Measurements from ENCODE around the gene TMA7.
A peak's percentile ranks its signal among the peaks of the same experiment; 100 is the strongest.

TMA7 gene

DNA sequence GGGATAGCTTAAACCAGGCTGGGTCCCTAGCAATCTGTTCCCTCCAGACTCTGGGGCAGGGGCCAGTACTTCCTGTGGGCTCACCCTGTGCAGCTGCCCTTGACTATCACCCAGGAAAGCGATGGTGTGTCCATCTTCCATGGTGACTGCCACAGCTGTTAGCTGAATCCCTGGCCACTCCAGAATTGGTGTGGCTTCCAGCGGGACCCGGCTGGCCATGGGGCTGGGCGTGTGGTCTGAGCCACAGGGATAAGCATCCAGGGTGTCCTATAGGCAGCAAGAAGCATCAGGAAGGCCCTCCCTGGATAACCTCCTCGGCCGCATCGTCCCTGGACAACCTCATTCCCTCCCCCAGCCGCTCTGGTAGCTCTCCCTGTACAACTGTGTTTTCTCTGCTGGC, 17.4 kb upstream of the TMA7 start:
- no peak for DNase-seq (ENCODE audit: low read depth in 2 of 2)

DNA sequence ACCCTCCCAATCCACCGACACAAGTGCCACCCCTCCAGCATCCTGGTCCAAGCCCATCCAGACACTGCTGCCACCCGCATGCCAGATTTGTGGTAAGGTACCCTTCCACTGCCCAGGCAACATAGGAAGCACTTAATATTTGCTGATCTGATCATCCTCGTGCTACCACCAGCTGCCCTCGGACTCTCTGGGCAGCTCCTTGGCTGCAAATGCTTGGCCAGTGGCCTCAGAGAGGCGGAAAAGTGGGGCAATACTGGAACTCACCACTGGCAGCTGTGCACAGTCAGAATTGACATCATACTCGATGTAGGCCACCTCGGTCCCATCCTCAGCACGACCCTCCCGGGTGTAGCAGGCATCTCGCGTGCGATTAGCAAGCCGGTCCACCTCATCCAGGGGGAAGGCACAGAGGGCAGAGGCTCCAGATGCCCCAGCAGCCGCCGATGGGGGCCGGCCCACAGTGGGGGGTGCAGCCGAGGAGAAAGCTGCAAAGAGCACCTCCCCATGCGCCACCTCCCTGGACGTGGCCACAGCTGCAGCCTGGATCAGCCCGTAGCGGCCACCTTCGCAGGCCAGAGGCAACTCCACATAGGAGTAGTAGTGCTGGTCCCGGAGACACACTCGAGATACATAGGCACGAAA, 16.7 kb upstream of the TMA7 start:
- DNase-seq (ENCODE audit: low read depth in 2 of 2): no peak

DNA sequence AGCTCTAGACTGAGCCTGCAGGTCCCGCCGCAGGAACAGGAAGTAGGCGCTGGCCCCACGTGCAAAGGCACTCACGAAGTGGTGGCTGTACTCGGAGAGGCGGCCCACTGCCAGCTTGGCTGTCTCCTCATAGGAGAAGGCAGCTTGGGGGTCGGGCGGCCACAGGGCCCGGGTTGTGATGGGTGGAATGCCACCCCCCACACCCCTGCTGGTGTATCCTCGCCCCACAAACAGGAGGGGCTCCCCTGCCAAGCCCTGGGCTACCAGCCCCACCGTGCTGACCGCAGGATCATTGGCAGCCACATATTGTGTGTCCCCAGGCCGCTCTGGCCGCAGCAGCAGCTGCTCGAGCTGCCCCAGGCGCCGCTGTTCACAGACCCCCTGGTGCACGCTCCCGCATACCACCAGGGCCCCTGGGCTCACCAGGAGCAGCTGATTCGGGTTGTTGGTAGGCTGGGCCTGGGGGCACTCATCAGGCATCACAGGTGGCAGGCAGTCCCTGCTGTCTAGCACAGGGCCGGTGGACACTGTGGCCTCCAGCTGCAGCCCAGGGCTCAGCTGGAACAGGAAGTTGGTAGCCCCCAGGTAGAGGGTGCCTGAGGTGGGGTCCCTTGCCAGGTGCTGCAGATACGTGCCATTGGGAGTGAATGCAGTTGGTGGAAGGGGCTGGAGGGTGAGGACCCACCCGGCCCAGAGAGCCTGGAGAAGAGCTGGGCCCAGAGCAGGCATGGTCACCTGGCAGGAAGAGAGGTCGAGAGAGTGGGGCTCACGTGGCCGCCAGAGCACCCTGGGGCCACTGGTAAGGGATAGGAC, 16.0 kb upstream of the TMA7 start:
- no peak for DNase-seq (ENCODE audit: low read depth in 2 of 2)

- DNase-seq (ENCODE audit: low read depth in 2 of 2): no peak
These were observed 14.7 kb upstream of the TMA7 start for GRCh38 chr3:48425281-48425812.

GRCh38 chr3:48426401-48426909, 13.6 kb upstream of the TMA7 start:
- DNase-seq (ENCODE audit: low read depth in 2 of 2): no peak

- no peak for DNase-seq (ENCODE audit: low read depth in 2 of 2)
These were observed 13.0 kb upstream of the TMA7 start for GRCh38 chr3:48426944-48427629.

- DNase-seq (ENCODE audit: low read depth in 2 of 2): no peak
These were observed 12.5 kb upstream of the TMA7 start for GRCh38 chr3:48427630-48427962.

DNA sequence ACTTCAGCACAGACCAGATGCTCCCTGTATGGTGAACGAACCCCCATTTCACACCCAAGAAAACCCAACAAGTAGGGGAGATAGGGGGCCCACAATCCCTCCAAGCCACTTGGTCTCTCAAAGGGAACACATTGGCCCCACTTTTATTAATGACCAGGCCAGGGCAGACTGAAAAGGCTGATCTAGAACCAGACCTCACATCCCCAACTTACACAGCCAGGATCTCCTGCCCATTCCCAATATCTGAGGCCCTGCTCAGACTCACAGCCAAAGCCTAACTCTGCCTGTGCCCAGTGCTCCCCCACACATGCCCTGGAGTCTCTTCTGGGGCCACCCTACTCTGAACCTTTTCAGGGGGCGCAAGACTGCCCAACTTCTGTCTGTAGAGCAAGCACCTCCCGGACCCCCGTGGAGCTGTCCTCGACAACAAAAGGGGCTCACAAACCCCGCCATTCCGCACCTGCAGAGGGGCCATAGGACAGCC, 11.9 kb upstream of the TMA7 start:
- DNase-seq (ENCODE audit: low read depth in 2 of 2): no peak

- DNase-seq (ENCODE audit: low read depth in 2 of 2): no peak
These were observed 11.3 kb upstream of the TMA7 start for GRCh38 chr3:48428572-48429316.

DNA sequence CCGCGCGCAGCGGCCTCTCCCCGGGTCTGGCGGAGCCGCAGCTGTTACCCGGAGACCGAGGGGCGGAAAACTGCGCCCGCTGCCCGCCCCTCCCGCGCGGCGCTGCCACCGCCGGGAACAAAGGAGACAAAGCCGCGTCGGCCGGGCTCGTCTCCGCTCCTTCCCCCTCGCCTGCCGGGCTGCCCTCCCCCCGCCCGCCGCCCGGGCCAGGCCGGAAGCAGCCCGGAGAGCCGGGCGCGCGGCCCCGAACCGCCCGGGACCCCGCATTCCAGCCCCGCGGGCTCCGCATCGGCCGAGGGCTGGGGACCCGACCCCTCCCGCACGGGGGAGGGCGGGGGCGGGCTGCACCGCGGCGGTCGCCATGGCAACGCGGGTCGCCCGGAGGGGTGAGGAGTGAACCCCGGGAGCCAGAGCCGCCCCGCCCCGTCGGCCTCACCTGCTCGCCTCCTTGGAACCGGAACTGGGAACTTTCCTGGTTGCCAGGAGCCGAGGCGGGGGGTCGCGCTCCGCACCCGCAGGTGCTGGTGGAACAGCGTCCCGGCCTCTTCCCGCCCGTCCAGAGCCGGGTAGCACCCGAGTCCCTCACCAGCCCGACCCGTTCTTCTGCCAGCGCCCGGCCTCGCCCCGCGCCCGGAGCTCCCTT, 10.6 kb upstream of the TMA7 start:
- DNase-seq (ENCODE audit: low read depth in 2 of 2): peak; percentile 33 to 39

- DNase-seq (ENCODE audit: low read depth in 2 of 2): no peak
These were observed 9.9 kb upstream of the TMA7 start, which contains the start of gene PLXNB1 for GRCh38 chr3:48429960-48430707. Gene PLXNB1 (minus strand): TSS chr3:48430086. CDS start chr3:48424611, 5,475 bp downstream.

GRCh38 chr3:48430708-48431101, 9.4 kb upstream of the TMA7 start:
- DNase-seq (ENCODE audit: low read depth in 2 of 2): no peak

- no peak for DNase-seq (ENCODE audit: low read depth in 2 of 2)
These were observed 8.6 kb upstream of the TMA7 start for GRCh38 chr3:48431224-48432029.

DNA sequence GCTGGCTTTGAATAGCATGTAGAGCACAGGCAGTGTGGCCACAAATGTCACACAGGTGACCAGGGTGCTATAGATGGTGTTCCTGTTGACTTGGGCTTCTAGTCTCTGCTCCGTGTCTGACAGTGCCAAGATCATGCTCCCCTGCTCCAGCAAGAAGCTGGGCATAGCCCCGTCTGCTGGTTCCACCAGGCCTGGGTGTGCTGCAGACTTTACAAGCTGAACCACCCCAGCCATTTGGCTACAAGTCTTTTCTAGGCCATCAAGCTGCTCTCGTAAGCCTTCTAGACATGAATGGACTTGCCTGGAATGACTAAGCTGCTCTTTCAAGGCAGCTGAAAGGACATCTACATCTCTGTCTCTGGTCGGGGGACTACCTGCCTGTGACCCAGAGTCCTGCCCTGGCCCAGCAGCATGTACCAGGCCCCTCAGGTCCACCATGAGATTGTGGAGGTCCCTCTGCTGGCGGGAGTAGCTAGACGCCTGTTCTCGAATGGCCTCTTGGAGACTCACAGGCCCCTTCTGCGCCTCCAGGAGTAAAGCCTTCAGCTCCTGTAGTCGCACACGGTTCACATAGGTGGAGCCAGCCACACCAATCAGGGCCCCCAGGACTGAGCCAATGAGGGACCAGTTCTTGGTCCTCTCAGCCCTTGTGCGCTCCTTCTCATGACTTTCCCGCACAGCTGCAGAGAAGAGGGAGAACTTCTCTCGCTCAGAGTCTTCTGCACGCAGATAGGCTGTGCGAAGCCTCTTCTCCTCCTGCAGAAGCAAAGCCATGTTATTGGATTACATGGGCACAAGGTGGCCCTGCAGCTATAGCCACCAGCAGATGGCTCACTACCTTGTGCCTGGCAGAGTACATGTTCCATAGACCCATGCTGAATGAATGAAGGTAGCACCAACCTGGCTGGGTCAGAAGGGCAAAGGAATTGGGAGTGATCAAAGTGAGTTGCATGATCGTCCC, 7.4 kb upstream of the TMA7 start:
- DNase-seq (ENCODE audit: low read depth in 2 of 2): no peak

GRCh38 chr3:48433472-48434118, 6.5 kb upstream of the TMA7 start:
- no peak for DNase-seq (ENCODE audit: low read depth in 2 of 2)

- DNase-seq (ENCODE audit: low read depth in 2 of 2): no peak
These were observed 5.3 kb upstream of the TMA7 start for GRCh38 chr3:48434591-48435222.

DNA sequence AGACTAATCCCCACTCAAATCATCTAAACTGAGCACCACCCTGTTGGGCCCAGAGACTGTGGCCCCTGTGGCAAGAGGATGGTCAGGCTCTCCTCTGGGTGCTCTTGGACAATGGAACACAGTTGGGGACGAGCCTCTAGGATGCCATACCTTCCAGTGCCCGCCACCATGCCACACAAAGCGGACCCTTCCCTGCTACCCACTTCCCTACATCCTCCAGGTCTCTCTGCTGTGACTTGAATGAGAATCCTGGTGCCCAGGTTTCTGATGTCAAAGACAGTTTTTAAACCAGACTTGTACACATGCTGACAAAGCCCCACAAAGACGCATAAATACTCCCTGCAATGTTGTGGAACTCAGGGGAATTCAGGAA, 4.8 kb upstream of the TMA7 start:
- DNase-seq (ENCODE audit: low read depth in 2 of 2): no peak
